HEK293 (cell line): ENCODE measurements around the gene LRIG3.
"Not testable (repeated sequence)": the region's sequence is repeated elsewhere in the genome, so short reads cannot be mapped to it uniquely, and the experiment has no call there.

ENCODE experiments used
- CTCF ChIA-PET: fragments of 350-600 bp; formaldehyde crosslinking; extraction: SDS; loops from one replicate; lab custom pipeline; 2021; ENCODE audit warnings: antibody characterized with exemption; lab: Yijun Ruan, JAX
- POLR2A ChIA-PET: fragments of 300-600 bp; formaldehyde crosslinking; extraction: SDS; loops from one replicate; lab custom pipeline; 2020; ENCODE audit warnings: antibody characterized with exemption, inconsistent platforms; lab: Yijun Ruan, JAX
- H3K27ac ChIP-seq: fragments of 200-500 bp; sonication (Bioruptor generic); 2 replicates; pipeline ENCODE4 v1.5.1; 2014; ENCODE audit warnings: low read depth, low read length, control low read depth, inconsistent platforms; ENCODE audit errors: extremely low read depth
- H3K36me3 ChIP-seq, 2 experiments: fragments of 200-500 bp in 1 of 2; sonication (Bioruptor generic) in 1 of 2; 1 replicate in 1 of 2; 2 replicates in 1 of 2; pipeline ENCODE4 v1.5.1; 2014 to 2017; ENCODE audit warnings: inconsistent platforms in 2 of 2, low read length in 2 of 2; ENCODE audit not compliant: control insufficient read depth in 2 of 2, insufficient read depth in 1 of 2
- H3K4me1 ChIP-seq: fragments of 200-500 bp; sonication (Bioruptor generic); 2 replicates; pipeline ENCODE4 v1.5.1; 2014; ENCODE audit warnings: mild to moderate bottlenecking, low read length, inconsistent platforms; ENCODE audit not compliant: control insufficient read depth, insufficient read depth
- H3K4me3 ChIP-seq: 2 replicates; pipeline ENCODE4 v1.5.1; 2011; ENCODE audit warnings: low read depth, mild to moderate bottlenecking, control low read depth, low read length, moderate library complexity
- H3K9me3 ChIP-seq: fragments of 200-500 bp; sonication (Bioruptor generic); 2 replicates; pipeline ENCODE4 v1.5.1; 2014; ENCODE audit warnings: low read depth, low read length, inconsistent platforms; ENCODE audit not compliant: control insufficient read depth, insufficient read depth
- ZBTB48 ChIP-seq: fragments of 450-650 bp; formaldehyde crosslinking; IDR thresholded peaks from 2 replicates; pipeline ENCODE4 v1.5.1; 2016; ENCODE audit warnings: missing biosample characterization, missing genetic modification characterization
- ZBTB8A ChIP-seq: fragments of 450-650 bp; formaldehyde crosslinking; IDR thresholded peaks from 2 replicates; pipeline ENCODE4 v1.5.1; 2016; ENCODE audit warnings: missing biosample characterization, missing genetic modification characterization
- ZEB2 ChIP-seq: fragments of 450-650 bp; formaldehyde crosslinking; IDR thresholded peaks from 2 replicates; pipeline ENCODE4 v1.5.1; 2016; ENCODE audit warnings: missing biosample characterization, missing genetic modification characterization
- ZFP37 ChIP-seq: fragments of 450-650 bp; formaldehyde crosslinking; IDR thresholded peaks from 2 replicates; pipeline ENCODE4 v1.5.1; 2016; ENCODE audit warnings: missing biosample characterization, missing genetic modification characterization
- ZNF146 ChIP-seq: fragments of 450-650 bp; formaldehyde crosslinking; IDR thresholded peaks from 2 replicates; pipeline ENCODE4 v1.5.1; 2016; ENCODE audit warnings: missing biosample characterization, missing genetic modification characterization
- ZNF335 ChIP-seq: fragments of 450-650 bp; formaldehyde crosslinking; conservative IDR thresholded peaks from 2 replicates; pipeline ENCODE4 v1.5.1; 2016; ENCODE audit warnings: missing biosample characterization, missing genetic modification characterization
- ZNF423 ChIP-seq: fragments of 450-650 bp; formaldehyde crosslinking; IDR thresholded peaks from 2 replicates; pipeline ENCODE4 v1.5.1; 2016; ENCODE audit warnings: missing biosample characterization, missing genetic modification characterization
- ZNF571 ChIP-seq: fragments of 450-650 bp; formaldehyde crosslinking; IDR thresholded peaks from 2 replicates; pipeline ENCODE4 v1.5.0; 2017; ENCODE audit warnings: missing biosample characterization, missing genetic modification characterization
- ZNF580 ChIP-seq: fragments of 450-650 bp; formaldehyde crosslinking; IDR thresholded peaks from 2 replicates; pipeline ENCODE4 v1.5.1; 2016; ENCODE audit warnings: missing biosample characterization, missing genetic modification characterization
- ZNF596 ChIP-seq: fragments of 450-650 bp; IDR thresholded peaks from 2 replicates; pipeline ENCODE4 v1.5.0; 2018; ENCODE audit warnings: missing biosample characterization, mild to moderate bottlenecking, missing genetic modification characterization, moderate library complexity
- ZNF610 ChIP-seq: fragments of 450-650 bp; formaldehyde crosslinking; IDR thresholded peaks from 2 replicates; pipeline ENCODE4 v1.5.1; 2016; ENCODE audit warnings: missing biosample characterization, missing genetic modification characterization, borderline replicate concordance
- ZNF645 ChIP-seq: fragments of 450-650 bp; formaldehyde crosslinking; IDR thresholded peaks from 2 replicates; pipeline ENCODE4; 2016; ENCODE audit warnings: missing biosample characterization, missing genetic modification characterization
- TF ChIP-seq, protein P1 (sequence below): fragments of 450-650 bp; formaldehyde crosslinking; conservative IDR thresholded peaks from 2 replicates; pipeline ENCODE4 v1.5.1; 2016; ENCODE audit warnings: low read depth, missing biosample characterization, missing genetic modification characterization
- TF ChIP-seq, protein P2 (sequence below): fragments of 450-650 bp; IDR thresholded peaks from 2 replicates; pipeline ENCODE4 v1.5.1; 2018; ENCODE audit warnings: missing biosample characterization, missing genetic modification characterization
- TF ChIP-seq, protein P3 (sequence below): fragments of 450-650 bp; formaldehyde crosslinking; IDR thresholded peaks from 2 replicates; pipeline ENCODE4 v1.5.1; 2016; ENCODE audit warnings: missing biosample characterization, missing genetic modification characterization
- TF ChIP-seq, protein P4 (sequence below): fragments of 450-650 bp; IDR thresholded peaks from 2 replicates; pipeline ENCODE4 v1.5.1; 2018; ENCODE audit warnings: missing biosample characterization, mild to moderate bottlenecking, missing genetic modification characterization

Gene LRIG3

GRCh38 chr12:58905422-58905821 lies 14.9 kb downstream of the LRIG3 start:
- POLR2A ChIA-PET: no interaction called here
- TF ChIP-seq ZNF645 (tag by site-specific recombination): no peak
- no peak for TF ChIP-seq ZNF423 (tag by site-specific recombination)
- TF ChIP-seq, protein P1, sequence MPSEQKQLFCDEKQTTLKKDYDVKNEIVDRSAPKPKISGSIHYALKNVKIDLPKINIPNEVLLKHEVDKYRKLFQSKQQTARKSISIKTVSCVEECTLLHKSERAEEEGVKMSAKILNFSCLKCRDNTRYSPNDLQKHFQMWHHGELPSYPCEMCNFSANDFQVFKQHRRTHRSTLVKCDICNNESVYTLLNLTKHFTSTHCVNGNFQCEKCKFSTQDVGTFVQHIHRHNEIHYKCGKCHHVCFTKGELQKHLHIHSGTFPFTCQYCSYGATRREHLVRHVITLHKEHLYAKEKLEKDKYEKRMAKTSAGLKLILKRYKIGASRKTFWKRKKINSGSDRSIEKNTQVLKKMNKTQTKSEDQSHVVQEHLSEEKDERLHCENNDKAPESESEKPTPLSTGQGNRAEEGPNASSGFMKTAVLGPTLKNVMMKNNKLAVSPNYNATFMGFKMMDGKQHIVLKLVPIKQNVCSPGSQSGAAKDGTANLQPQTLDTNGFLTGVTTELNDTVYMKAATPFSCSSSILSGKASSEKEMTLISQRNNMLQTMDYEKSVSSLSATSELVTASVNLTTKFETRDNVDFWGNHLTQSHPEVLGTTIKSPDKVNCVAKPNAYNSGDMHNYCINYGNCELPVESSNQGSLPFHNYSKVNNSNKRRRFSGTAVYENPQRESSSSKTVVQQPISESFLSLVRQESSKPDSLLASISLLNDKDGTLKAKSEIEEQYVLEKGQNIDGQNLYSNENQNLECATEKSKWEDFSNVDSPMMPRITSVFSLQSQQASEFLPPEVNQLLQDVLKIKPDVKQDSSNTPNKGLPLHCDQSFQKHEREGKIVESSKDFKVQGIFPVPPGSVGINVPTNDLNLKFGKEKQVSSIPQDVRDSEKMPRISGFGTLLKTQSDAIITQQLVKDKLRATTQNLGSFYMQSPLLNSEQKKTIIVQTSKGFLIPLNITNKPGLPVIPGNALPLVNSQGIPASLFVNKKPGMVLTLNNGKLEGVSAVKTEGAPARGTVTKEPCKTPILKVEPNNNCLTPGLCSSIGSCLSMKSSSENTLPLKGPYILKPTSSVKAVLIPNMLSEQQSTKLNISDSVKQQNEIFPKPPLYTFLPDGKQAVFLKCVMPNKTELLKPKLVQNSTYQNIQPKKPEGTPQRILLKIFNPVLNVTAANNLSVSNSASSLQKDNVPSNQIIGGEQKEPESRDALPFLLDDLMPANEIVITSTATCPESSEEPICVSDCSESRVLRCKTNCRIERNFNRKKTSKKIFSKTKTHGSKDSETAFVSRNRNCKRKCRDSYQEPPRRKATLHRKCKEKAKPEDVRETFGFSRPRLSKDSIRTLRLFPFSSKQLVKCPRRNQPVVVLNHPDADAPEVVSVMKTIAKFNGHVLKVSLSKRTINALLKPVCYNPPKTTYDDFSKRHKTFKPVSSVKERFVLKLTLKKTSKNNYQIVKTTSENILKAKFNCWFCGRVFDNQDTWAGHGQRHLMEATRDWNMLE (tag by site-specific recombination): no peak
- TF ChIP-seq ZNF335: no peak
- TF ChIP-seq ZFP37 (tag by site-specific recombination): no peak
- TF ChIP-seq, protein P2, sequence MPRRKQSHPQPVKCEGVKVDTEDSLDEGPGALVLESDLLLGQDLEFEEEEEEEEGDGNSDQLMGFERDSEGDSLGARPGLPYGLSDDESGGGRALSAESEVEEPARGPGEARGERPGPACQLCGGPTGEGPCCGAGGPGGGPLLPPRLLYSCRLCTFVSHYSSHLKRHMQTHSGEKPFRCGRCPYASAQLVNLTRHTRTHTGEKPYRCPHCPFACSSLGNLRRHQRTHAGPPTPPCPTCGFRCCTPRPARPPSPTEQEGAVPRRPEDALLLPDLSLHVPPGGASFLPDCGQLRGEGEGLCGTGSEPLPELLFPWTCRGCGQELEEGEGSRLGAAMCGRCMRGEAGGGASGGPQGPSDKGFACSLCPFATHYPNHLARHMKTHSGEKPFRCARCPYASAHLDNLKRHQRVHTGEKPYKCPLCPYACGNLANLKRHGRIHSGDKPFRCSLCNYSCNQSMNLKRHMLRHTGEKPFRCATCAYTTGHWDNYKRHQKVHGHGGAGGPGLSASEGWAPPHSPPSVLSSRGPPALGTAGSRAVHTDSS (tag by site-specific recombination): no peak
- TF ChIP-seq, protein P3, sequence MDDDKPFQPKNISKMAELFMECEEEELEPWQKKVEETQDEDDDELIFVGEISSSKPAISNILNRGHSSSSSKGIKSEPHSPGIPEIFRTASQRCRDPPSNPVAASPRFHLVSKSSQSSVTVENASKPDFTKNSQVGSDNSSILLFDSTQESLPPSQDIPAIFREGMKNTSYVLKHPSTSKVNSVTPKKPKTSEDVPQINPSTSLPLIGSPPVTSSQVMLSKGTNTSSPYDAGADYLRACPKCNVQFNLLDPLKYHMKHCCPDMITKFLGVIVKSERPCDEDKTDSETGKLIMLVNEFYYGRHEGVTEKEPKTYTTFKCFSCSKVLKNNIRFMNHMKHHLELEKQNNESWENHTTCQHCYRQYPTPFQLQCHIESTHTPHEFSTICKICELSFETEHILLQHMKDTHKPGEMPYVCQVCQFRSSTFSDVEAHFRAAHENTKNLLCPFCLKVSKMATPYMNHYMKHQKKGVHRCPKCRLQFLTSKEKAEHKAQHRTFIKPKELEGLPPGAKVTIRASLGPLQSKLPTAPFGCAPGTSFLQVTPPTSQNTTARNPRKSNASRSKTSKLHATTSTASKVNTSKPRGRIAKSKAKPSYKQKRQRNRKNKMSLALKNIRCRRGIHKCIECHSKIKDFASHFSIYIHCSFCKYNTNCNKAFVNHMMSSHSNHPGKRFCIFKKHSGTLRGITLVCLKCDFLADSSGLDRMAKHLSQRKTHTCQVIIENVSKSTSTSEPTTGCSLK (tag by site-specific recombination): no peak
- TF ChIP-seq, all 188 proteins: peak for 0
- no peaks in the 10 kb centered on the region for H3K9me3 ChIP-seq
- no peak overlapping the region for H3K4me3 ChIP-seq
- peaks cover 13 to 59% of the 10 kb centered on the region in 2 experiments; a peak in 2 of 3 replicates for H3K36me3 ChIP-seq
- CTCF ChIA-PET: interaction anchor here (0.6 to 0.7 kb wide), 2 partner anchors 181 to 246 kb away, joined by 3 to 4 read pairs; no protein-coding TSS in a partner anchor
- H3K27ac ChIP-seq: no peak overlapping the region
- no peaks in the 10 kb centered on the region for H3K4me1 ChIP-seq

- CTCF ChIA-PET, H3K4me1 ChIP-seq, H3K9me3 ChIP-seq, H3K27ac ChIP-seq, H3K4me3 ChIP-seq, POLR2A ChIA-PET: not testable (repeated sequence)
- peaks cover 10 to 36% of the 10 kb centered on the region in 2 experiments; a peak in 1 of 3 replicates for H3K36me3 ChIP-seq
- TF ChIP-seq ZNF580 (tag by site-specific recombination) (0 out of 2 replicates have a peak, but pooled peaks have one; percentile 41), ZNF146 (peak; percentile 95)
Observed at GRCh38 chr12:58902726-58903125, 17.6 kb downstream of the LRIG3 start.

DNA sequence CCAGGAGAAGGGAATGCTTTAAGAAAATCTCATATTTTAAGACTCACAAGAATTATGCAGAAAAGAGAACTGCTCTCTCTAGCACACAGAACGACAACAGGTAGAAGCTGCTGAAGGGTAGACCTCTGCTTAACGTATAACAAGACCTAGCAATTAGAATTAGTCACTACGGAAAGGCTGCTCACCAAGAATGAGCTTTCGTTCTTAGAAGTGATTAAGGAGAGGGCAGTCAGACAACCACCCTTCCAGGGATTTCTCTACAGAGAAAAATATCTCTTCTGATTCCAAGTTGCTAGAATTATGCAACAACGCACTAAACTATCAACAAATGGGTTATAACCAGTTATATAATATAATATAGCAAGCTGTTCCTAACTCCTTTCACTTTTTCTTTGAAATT lies 18.6 kb downstream of the LRIG3 start:
- no peak overlapping the region for H3K4me3 ChIP-seq
- no peak for TF ChIP-seq ZNF610 (tag by site-specific recombination)
- TF ChIP-seq ZEB2 (tag by site-specific recombination): no peak
- TF ChIP-seq ZBTB8A (tag by site-specific recombination): no peak
- TF ChIP-seq ZNF571 (tag by site-specific recombination): no peak
- TF ChIP-seq ZNF596 (tag by site-specific recombination): 0 out of 2 replicates have a peak, but pooled peaks have one; percentile 12
- no peak for TF ChIP-seq ZBTB48 (tag by site-specific recombination)
- TF ChIP-seq, protein P4, sequence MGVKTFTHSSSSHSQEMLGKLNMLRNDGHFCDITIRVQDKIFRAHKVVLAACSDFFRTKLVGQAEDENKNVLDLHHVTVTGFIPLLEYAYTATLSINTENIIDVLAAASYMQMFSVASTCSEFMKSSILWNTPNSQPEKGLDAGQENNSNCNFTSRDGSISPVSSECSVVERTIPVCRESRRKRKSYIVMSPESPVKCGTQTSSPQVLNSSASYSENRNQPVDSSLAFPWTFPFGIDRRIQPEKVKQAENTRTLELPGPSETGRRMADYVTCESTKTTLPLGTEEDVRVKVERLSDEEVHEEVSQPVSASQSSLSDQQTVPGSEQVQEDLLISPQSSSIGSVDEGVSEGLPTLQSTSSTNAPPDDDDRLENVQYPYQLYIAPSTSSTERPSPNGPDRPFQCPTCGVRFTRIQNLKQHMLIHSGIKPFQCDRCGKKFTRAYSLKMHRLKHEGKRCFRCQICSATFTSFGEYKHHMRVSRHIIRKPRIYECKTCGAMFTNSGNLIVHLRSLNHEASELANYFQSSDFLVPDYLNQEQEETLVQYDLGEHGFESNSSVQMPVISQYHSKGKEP (tag by site-specific recombination): no peak
- TF ChIP-seq, all 188 proteins: peak for 1
- H3K36me3 ChIP-seq: peaks cover 10 to 26% of the 10 kb centered on the region in 2 experiments; a peak in 1 of 3 replicates
- no peaks in the 10 kb centered on the region for H3K9me3 ChIP-seq
- ChIA-PET POLR2A (no interaction called here), CTCF (interaction anchor here (0.7 kb wide), 1 partner anchor 202 kb away, joined by 4 read pairs; no protein-coding TSS in a partner anchor)
- H3K4me1 ChIP-seq: peaks cover 12% of the 10 kb centered on the region
- H3K27ac ChIP-seq: no peak overlapping the region
